ENCODE measurements around the gene SLC25A51. TPM values are rescaled to one million over a fixed set of nuclear protein-coding genes. Genes with fewer than 3 reads are reported as not detected.
A peak's percentile ranks its signal among the peaks of the same experiment; 100 is the strongest.

The SLC25A51 gene
- total RNA-seq, 1 experiment from 2014 or later, result 29.6 TPM

DNA sequence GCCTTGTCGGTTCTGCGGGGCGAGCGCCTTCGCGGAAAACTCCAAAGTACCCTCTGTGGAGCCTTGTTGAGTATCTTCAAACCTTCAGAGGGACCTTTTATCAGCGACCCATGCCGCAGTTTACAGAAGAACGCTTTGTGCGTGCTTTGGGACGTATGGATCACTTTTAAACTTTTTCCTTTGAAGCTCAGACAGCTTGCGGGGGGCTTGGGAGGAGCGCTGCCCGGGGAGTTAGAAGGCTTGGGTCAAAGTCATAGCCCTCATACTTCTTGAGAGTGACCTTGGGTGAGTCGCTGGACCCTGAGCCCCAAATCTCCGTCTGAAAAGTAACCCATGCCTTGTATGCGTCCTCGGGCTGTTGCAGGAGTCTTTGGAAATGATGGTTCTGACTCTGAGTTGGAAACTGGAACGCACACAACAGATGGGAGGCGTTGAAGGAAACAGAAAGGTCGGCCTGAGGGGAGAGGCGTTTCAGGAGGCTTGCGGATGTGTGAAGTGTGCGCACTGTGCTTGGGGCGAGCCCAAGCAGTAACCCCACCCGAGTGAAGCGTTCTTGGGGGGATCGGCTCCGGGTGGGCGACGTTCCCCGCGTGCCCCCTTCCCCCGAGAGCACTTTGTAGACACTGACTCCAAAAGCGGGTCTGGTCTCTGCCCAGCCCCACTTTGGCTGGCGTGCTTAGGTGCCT is 661 bp upstream of the SLC25A51 start:
- Mint-ChIP-seq H3K9me3 (ENCODE audit: unreplicated experiment) (no peaks in the 10 kb centered on the region), H3K27me3 (ENCODE audit: insufficient read depth, unreplicated experiment) (no peaks in the 10 kb centered on the region), H3K27ac (ENCODE audit: low read depth, unreplicated experiment) (peak overlapping the region; percentile 95), H3K4me3 (ENCODE audit: unreplicated experiment) (peak overlapping the region; percentile 80), H3K4me1 (ENCODE audit: insufficient read depth, unreplicated experiment) (peaks cover 34% of the 10 kb centered on the region), H3K36me3 (ENCODE audit: insufficient read depth, unreplicated experiment) (peaks cover 14% of the 10 kb centered on the region)
- CTCF ChIA-PET, result interaction anchor here (0.6 to 1.6 kb wide), 12 partner anchors 9 to 466 kb away, joined by 3 to 10 read pairs (median 3); no protein-coding TSS in a partner anchor
- DNase-seq (ENCODE audit: unreplicated experiment), result peak; percentile 11
- intact Hi-C loops (cut with micrococcal nuclease), result loop anchor here (2.0 to 10.0 kb wide), 2 partner anchors 420 to 458 kb away; partner anchors contain the start of gene POLR1E
- TF ChIP-seq, protein P1, sequence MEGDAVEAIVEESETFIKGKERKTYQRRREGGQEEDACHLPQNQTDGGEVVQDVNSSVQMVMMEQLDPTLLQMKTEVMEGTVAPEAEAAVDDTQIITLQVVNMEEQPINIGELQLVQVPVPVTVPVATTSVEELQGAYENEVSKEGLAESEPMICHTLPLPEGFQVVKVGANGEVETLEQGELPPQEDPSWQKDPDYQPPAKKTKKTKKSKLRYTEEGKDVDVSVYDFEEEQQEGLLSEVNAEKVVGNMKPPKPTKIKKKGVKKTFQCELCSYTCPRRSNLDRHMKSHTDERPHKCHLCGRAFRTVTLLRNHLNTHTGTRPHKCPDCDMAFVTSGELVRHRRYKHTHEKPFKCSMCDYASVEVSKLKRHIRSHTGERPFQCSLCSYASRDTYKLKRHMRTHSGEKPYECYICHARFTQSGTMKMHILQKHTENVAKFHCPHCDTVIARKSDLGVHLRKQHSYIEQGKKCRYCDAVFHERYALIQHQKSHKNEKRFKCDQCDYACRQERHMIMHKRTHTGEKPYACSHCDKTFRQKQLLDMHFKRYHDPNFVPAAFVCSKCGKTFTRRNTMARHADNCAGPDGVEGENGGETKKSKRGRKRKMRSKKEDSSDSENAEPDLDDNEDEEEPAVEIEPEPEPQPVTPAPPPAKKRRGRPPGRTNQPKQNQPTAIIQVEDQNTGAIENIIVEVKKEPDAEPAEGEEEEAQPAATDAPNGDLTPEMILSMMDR (IDR thresholded peaks at IDR 0.05; ENCODE audit: unreplicated experiment), result no peak
- POLR2A ChIA-PET, result interaction anchor here (0.9 to 2.6 kb wide), 6 partner anchors 11 to 310 kb away, joined by 3 to 6 read pairs (median 3); partner anchors contain the start of gene DCAF10
- BruUV-seq (replicated peaks), result TSS peak; percentile 71

- Mint-ChIP-seq H3K4me1 (ENCODE audit: insufficient read depth, unreplicated experiment) (peaks cover 22% of the 10 kb centered on the region), H3K27ac (ENCODE audit: low read depth, unreplicated experiment) (peak overlapping the region; percentile 95), H3K9me3 (ENCODE audit: unreplicated experiment) (no peaks in the 10 kb centered on the region), H3K27me3 (ENCODE audit: insufficient read depth, unreplicated experiment) (no peaks in the 10 kb centered on the region), H3K36me3 (ENCODE audit: insufficient read depth, unreplicated experiment) (peaks cover 26% of the 10 kb centered on the region), H3K4me3 (ENCODE audit: unreplicated experiment) (peak overlapping the region; percentile 80)
- POLR2A ChIA-PET, result interaction anchor here (0.6 to 3.1 kb wide), 38 partner anchors 9 to 490 kb away, joined by 3 to 24 read pairs (median 4); partner anchors contain the start of genes ALDH1B1, DCAF10, EXOSC3 and POLR1E
- CTCF ChIA-PET, result interaction anchor here (0.6 to 2.1 kb wide), 20 partner anchors 9 to 499 kb away, joined by 3 to 8 read pairs (median 4); partner anchors contain the start of gene EXOSC3
- TF ChIP-seq, protein P1 (IDR thresholded peaks at IDR 0.05; ENCODE audit: unreplicated experiment), result no peak
- DNase-seq (ENCODE audit: unreplicated experiment), result peak; percentile 39
- BruUV-seq (replicated peaks), result TSS peak; percentile 33
- intact Hi-C loops (cut with micrococcal nuclease), result loop anchor here (1.0 to 10.0 kb wide), 2 partner anchors 118 to 418 kb away; partner anchors contain the start of genes EXOSC3 and POLR1E
Measured at GRCh38 chr9:37902796-37903646, 906 bp downstream of the SLC25A51 start.

DNA sequence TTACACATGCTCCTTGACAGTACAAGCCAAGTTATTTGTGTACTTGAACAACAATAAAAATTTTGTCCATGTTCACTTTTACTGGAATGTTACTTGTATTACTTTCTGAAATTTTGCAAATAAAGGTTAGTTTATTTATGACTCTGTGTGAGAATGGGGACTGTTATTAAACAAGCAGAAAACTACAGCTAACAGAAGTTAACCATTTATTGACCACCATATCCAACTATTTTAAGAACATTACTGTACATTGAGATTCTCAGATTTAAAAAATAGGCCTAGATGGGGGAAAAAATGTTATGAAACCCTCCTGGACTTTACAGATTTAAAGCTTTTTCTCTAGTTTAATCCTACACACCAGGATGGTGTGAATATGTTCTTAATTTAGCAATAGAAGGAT is 1.8 kb downstream of the SLC25A51 start:
- peaks cover 22% of the 10 kb centered on the region for H3K4me1 Mint-ChIP-seq (ENCODE audit: insufficient read depth, unreplicated experiment)
- ChIA-PET CTCF (interaction anchor here (1.0 to 2.1 kb wide), 9 partner anchors 9 to 500 kb away, joined by 3 to 8 read pairs (median 4); no protein-coding TSS in a partner anchor), POLR2A (interaction anchor here (0.7 to 3.1 kb wide), 20 partner anchors 8 to 436 kb away, joined by 3 to 24 read pairs (median 5); partner anchors contain the start of genes DCAF10, EXOSC3, POLR1E and ZBTB5)
- H3K9me3 Mint-ChIP-seq (ENCODE audit: unreplicated experiment), result no peaks in the 10 kb centered on the region
- DNase-seq (ENCODE audit: unreplicated experiment), result no peak
- intact Hi-C loops (cut with micrococcal nuclease), result loop anchor here (10.0 kb wide), 1 partner anchor 417 kb away; the partner anchor contains the start of gene POLR1E
- no TSS peak for BruUV-seq (replicated peaks)
- H3K27me3 Mint-ChIP-seq (ENCODE audit: insufficient read depth, unreplicated experiment), result no peaks in the 10 kb centered on the region
- TF ChIP-seq, protein P1 (IDR thresholded peaks at IDR 0.05; ENCODE audit: unreplicated experiment), result no peak
- H3K4me3 Mint-ChIP-seq (ENCODE audit: unreplicated experiment), result no peak overlapping the region
- H3K27ac Mint-ChIP-seq (ENCODE audit: low read depth, unreplicated experiment), result no peak overlapping the region
- peaks cover 35% of the 10 kb centered on the region for H3K36me3 Mint-ChIP-seq (ENCODE audit: insufficient read depth, unreplicated experiment)
